H1 (cell line): ENCODE measurements around the gene NARS2.

Source experiments
- ASH2L ChIP-seq: fragments of 200-600, 300-600 bp; sonication (generic); IDR thresholded peaks from one replicate; pipeline ENCODE4 v1.7.1; 2017; ENCODE audit warnings: low read length
- EGR1 ChIP-seq: IDR thresholded peaks from 2 replicates; pipeline ENCODE4 v1.6.1; 2011; ENCODE audit warnings: low read depth, low read length, borderline replicate concordance
- POLR2AphosphoS5 ChIP-seq: IDR thresholded peaks from 2 replicates; pipeline ENCODE4 v1.6.1; 2011; ENCODE audit warnings: low read depth, low read length
- RFX5 ChIP-seq: IDR thresholded peaks from 2 replicates; pipeline ENCODE4 v1.6.1; 2011; ENCODE audit warnings: low read depth, low read length, improper control_type of control experiment, borderline replicate concordance
- SIN3A ChIP-seq, 2 experiments: IDR thresholded peaks in 1 of 2; conservative IDR thresholded peaks in 1 of 2; 2 replicates each; pipeline ENCODE4 v1.6.1; 2011 to 2012; ENCODE audit warnings: low read length in 2 of 2, improper control_type of control experiment in 1 of 2, low read depth in 1 of 2, mild to moderate bottlenecking in 1 of 2
- TAF7 ChIP-seq: optimal IDR thresholded peaks from 2 replicates; pipeline ENCODE3; 2011; ENCODE audit warnings: low read depth, mild to moderate bottlenecking, inconsistent platforms, low read length, moderate library complexity, borderline replicate concordance
- TF ChIP-seq, protein P1 (sequence below), 3 experiments: IDR thresholded peaks; 1 replicate in 2 of 3; 2 replicates in 1 of 3; pipeline versions ENCODE4 v1.5.1 to v1.6.1; 2011; ENCODE audit warnings: low read length in 3 of 3, mild to moderate bottlenecking in 3 of 3, inconsistent platforms in 2 of 3, low read depth in 1 of 3, moderate library complexity in 1 of 3; ENCODE audit not compliant: insufficient read depth in 1 of 3; ENCODE audit errors: control extremely low read depth in 1 of 3

DNA sequence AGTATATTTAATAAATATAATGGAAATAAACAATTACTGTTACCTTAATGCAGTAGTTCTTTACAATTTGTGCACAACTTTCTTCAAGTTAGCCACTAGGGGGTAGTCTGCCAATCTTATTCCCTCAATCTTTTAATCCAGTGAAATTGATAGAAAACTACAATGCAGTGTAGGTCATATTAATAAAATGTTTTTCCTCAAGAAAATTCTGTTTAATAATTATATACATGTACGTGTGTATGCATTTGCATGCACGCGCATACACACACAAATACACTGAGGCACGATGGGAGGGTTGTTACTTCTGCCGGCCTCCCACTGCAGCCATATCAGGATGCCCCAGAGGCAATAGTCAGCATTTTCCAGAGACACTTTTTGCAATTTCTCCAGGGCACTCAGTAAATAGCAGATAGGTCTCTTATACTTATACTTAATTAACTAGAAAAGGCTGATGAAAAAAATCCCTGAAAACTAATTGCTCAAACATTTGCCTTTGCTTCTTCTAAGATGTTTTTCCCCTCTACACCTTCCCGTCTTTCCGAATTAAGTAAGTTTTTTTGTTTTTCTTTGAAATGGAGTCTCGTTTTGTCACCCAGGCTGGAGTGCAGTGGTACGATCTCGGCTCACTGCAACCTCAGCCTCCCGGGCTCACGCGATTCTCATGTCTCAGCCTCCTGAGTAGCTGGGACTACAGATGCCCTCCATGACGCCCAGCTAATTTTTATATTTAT is 160.2 kb downstream of the NARS2 start:
- TF ChIP-seq TAF7 (no peak), EGR1 (no peak), POLR2AphosphoS5 (no peak), SIN3A (conservative IDR thresholded peaks at IDR 0.05 in 1 of 2, IDR thresholded peaks at IDR 0.05 in 1 of 2; ENCODE audit: low read depth in 1 of 2, low read length in 2 of 2) (no peak), RFX5 (no peak), ASH2L (no peak)
- TF ChIP-seq, protein P1, sequence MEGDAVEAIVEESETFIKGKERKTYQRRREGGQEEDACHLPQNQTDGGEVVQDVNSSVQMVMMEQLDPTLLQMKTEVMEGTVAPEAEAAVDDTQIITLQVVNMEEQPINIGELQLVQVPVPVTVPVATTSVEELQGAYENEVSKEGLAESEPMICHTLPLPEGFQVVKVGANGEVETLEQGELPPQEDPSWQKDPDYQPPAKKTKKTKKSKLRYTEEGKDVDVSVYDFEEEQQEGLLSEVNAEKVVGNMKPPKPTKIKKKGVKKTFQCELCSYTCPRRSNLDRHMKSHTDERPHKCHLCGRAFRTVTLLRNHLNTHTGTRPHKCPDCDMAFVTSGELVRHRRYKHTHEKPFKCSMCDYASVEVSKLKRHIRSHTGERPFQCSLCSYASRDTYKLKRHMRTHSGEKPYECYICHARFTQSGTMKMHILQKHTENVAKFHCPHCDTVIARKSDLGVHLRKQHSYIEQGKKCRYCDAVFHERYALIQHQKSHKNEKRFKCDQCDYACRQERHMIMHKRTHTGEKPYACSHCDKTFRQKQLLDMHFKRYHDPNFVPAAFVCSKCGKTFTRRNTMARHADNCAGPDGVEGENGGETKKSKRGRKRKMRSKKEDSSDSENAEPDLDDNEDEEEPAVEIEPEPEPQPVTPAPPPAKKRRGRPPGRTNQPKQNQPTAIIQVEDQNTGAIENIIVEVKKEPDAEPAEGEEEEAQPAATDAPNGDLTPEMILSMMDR (IDR thresholded peaks at IDR 0.05; ENCODE audit: control extremely low read depth in 1 of 3, insufficient read depth in 1 of 3, low read depth in 1 of 3, low read length in 3 of 3), result peak in 1 of 3 experiments; percentile 32; a peak in 2 of 4 replicates
